Ishikawa (cell line): ENCODE results near the gene ZFR.

ENCODE experiments used
- CEBPB ChIP-seq: IDR thresholded peaks from 2 replicates; pipeline ENCODE4 v1.6.1; 2012
- EGR1 ChIP-seq: IDR thresholded peaks from 2 replicates; pipeline ENCODE4 v1.6.1; 2012
- TEAD4 ChIP-seq: IDR thresholded peaks from 2 replicates; pipeline ENCODE4 v1.6.1; 2012

- no peak for TF ChIP-seq CEBPB
- no peak for TF ChIP-seq TEAD4
- no peak for TF ChIP-seq EGR1
Observed at GRCh38 chr5:32434221-32434620, 10.3 kb downstream of the ZFR start.
